Right renal cortex interstitium (tissue), 3 donors: ENCODE measurements around the gene DAPK3. TPM values are rescaled to one million over a fixed set of nuclear protein-coding genes. Genes with fewer than 3 reads are reported as not detected.

Source experiments
- DNase-seq, 3 donors: peaks; one replicate each; pipeline ENCODE4 v3.0.0-alpha.2; 2013; ENCODE audit warnings: low read depth in 3 of 3, low spot score in 2 of 3
- polyA plus RNA-seq, 3 donors: library from polyadenylated mRNA; unstranded; fragments of 120-200 nt; gene quantifications; one replicate each; pipeline ENCODE4 v1.2.1, GENCODE V29; 2013; ENCODE audit not compliant: insufficient read length in 3 of 3

The DAPK3 gene
- polyA plus RNA-seq, 3 donors = 30.9 to 37.3 (median 30.9) TPM

GRCh38 chr19:3932931-3933810 lies 37.7 kb downstream of the DAPK3 start, which contains the start of gene NMRK2:
TSS of gene NMRK2 (plus strand) at chr19:3933069. CDS start at chr19:3933672, 603 bp downstream.
- no peak for DNase-seq

DNA sequence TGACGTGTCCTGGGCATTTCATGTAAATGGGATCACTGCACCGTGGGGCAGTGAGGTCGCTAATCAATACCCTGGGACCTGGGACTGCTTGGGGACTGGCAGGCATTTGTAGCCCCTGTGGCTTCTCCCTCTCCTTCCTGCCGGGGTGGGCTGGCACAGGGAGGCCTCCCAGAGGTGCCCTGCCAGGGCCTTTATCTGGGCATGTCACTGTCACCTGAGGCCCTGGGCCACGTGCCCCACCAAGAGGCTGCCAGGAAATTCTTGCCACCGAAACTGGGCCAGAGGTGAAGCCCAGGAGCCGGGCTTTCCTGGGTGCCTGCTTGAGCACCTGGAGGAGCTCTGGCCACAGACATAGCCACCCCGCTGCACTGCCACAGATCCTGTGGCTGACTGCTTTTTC lies 39.9 kb downstream of the DAPK3 start:
- no peak for DNase-seq

DNA sequence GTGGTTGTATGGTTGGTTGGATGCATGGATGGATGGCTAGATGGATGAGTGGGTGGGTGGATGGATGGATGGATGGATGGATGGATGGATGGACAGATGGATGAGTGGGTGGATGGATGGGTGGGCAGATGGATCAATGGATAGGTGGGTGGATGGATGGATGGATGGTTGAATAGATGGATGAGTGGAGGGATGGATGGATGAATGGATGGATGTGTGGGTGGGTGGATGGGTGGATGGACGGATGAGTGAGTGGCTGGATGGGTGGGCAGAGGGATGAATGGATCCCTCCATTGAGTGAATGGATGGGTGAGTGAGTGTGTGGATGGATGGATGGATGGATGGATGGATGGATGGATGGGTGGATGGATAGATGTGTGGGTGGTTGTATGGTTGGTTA lies 47.0 kb downstream of the DAPK3 start:
- no peak for DNase-seq

- DNase-seq = no peak
Measured at GRCh38 chr19:3923096-3923758, 47.7 kb downstream of the DAPK3 start.

DNA sequence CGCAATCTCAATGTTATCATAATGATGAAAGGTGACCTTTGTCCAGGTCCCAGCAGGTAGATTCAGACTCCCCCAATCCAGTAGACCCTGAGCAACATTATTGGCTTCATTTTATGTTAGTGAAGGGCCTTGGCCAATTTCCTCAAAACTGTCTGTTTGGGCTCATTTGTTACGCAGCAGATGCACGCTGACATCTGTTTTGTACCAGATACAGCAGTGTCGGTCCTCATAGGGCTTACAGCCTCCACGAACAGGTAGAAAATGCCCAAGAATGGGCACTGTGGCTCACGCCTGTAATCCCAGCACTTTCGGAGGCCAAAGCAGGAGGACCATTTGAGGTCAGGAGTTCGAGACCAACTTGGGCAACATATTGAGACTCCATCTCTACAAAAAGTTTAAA lies 51.1 kb downstream of the DAPK3 start:
- DNase-seq = no peak

- DNase-seq = no peak
Measured at GRCh38 chr19:3916033-3916432, 54.9 kb downstream of the DAPK3 start.

GRCh38 chr19:3914199-3914598 lies 56.7 kb downstream of the DAPK3 start:
- DNase-seq = no peak

GRCh38 chr19:3910105-3910504 lies 60.8 kb downstream of the DAPK3 start:
- DNase-seq = no peak

Other genes starting within 250 kb of the DAPK3 start
- gene APBA3, start 209.4 kb downstream of the DAPK3 start, polyA plus RNA-seq = 10 to 100 TPM; 10.3 to 11.6 (median 11.3) TPM
- gene MRPL54, start 208.4 kb downstream of the DAPK3 start, polyA plus RNA-seq = 10 to 100 TPM; 30.5 to 31.9 (median 30.5) TPM
- gene RAX2, start 198.9 kb downstream of the DAPK3 start, polyA plus RNA-seq = not detected
- 1 to 10 TPM in 2 of 3 donors, under 1 TPM in 1; 0.93 to 1.4 (median 1.0) TPM for gene MATK, start 184.7 kb downstream of the DAPK3 start, polyA plus RNA-seq
- 1 to 10 TPM; 1.3 to 2.0 (median 1.5) TPM for gene ZFR2, start 102.1 kb downstream of the DAPK3 start, polyA plus RNA-seq
- under 1 TPM; 0.18 to 0.46 (median 0.18) TPM for gene ATCAY, start 90.4 kb downstream of the DAPK3 start, polyA plus RNA-seq
- under 1 TPM; 0.14 to 0.50 (median 0.27) TPM for gene NMRK2, start 38.0 kb downstream of the DAPK3 start, polyA plus RNA-seq
- gene EEF2, start 14.4 kb upstream of the DAPK3 start, polyA plus RNA-seq = 1,000 to 10,000 TPM; 1,409 to 1,651 (median 1,477) TPM
- 10 to 100 TPM; 25.2 to 34.8 (median 29.6) TPM for gene PIAS4, start 36.6 kb upstream of the DAPK3 start, polyA plus RNA-seq
- gene ZBTB7A, start 95.8 kb upstream of the DAPK3 start, polyA plus RNA-seq = 1 to 10 TPM; 7.2 to 9.0 (median 7.4) TPM
- 10 to 100 TPM; 77.1 to 97.2 (median 79.0) TPM for gene MAP2K2, start 153.0 kb upstream of the DAPK3 start, polyA plus RNA-seq
- gene CREB3L3, start 182.5 kb upstream of the DAPK3 start, polyA plus RNA-seq = 1 to 10 TPM in 2 of 3 donors, under 1 TPM in 1; 1.00 to 1.5 (median 1.5) TPM
- gene SIRT6, start 211.5 kb upstream of the DAPK3 start, polyA plus RNA-seq = 10 to 100 TPM; 12.8 to 14.6 (median 14.0) TPM
- gene ANKRD24, start 211.6 kb upstream of the DAPK3 start, polyA plus RNA-seq = 1 to 10 TPM in 1 of 3 donors, under 1 TPM in 2; 0.65 to 1.1 (median 0.76) TPM